ENCODE results near the gene HHAT. TPM values are rescaled to one million over a fixed set of nuclear protein-coding genes. Genes with fewer than 3 reads are reported as not detected.

Gene HHAT
- total and polyA plus RNA-seq, 4 experiments from 2014 or later = 4.3 to 6.8 (median 5.8) TPM

- no peaks in the 10 kb centered on the region for H3K36me3 ChIP-seq (ENCODE audit: insufficient read depth, low read length)
- Mint-ChIP-seq H3K4me1 (peaks cover 15 to 27% (median 22%) of the 10 kb centered on the region in 4 donors), H3K36me3 (peaks cover 0 to 8% of the 10 kb centered on the region in 2 donors), H3K9me3 (no peaks in the 10 kb centered on the region), H3K27me3 (no peaks in the 10 kb centered on the region), H3K4me3 (peak overlapping the region in 2 of 8 donors; percentile 7 to 20), H3K27ac (peak overlapping the region in 6 of 7 donors; percentile 20 to 93 (median 64))
- no peak overlapping the region for H3K4me3 ChIP-seq (ENCODE audit: low read length in 2 of 2)
- H3K9me3 ChIP-seq (ENCODE audit: control insufficient read depth in 1 of 2, low read length in 2 of 2) = no peaks in the 10 kb centered on the region
- POLR2A ChIA-PET (ENCODE audit: partially characterized antibody) = interaction anchor here (1.7 kb wide), 1 partner anchor 43 kb away, joined by 5 read pairs; no protein-coding TSS in a partner anchor
- DNase-seq = no peak
- CTCF ChIA-PET (ENCODE audit: partially characterized antibody) = interaction anchor here (1.0 to 5.6 kb wide), 9 partner anchors 11 to 61 kb away, joined by 3 to 71 read pairs (median 4); no protein-coding TSS in a partner anchor
- no peaks in the 10 kb centered on the region for H3K27me3 ChIP-seq (ENCODE audit: insufficient read depth, low read length)
- peaks cover 18% of the 10 kb centered on the region for H3K4me1 ChIP-seq (ENCODE audit: insufficient read depth, low read length)
- no peak overlapping the region for H3K27ac ChIP-seq (ENCODE audit: low read depth, low read length)
- intact Hi-C loops (cut with micrococcal nuclease) = no loop called here
Measured at GRCh38 chr1:210372931-210373627, 44.4 kb downstream of the HHAT start.

GRCh38 chr1:210373628-210373877, 44.9 kb downstream of the HHAT start:
- peak overlapping the region in 2 of 8 donors; percentile 47 to 52 for H3K4me3 Mint-ChIP-seq
- ChIA-PET POLR2A (ENCODE audit: partially characterized antibody) (interaction anchor here (1.1 to 1.7 kb wide), 3 partner anchors 26 to 44 kb away, joined by 3 to 5 read pairs (median 5); no protein-coding TSS in a partner anchor), CTCF (ENCODE audit: partially characterized antibody) (interaction anchor here (0.8 to 5.6 kb wide), 14 partner anchors 12 to 73 kb away, joined by 3 to 71 read pairs (median 5); no protein-coding TSS in a partner anchor)
- peaks cover 18% of the 10 kb centered on the region for H3K4me1 ChIP-seq (ENCODE audit: insufficient read depth, low read length)
- H3K27ac Mint-ChIP-seq = peak overlapping the region in 6 of 7 donors; percentile 69 to 93 (median 89)
- DNase-seq = no peak
- no peak overlapping the region for H3K4me3 ChIP-seq (ENCODE audit: low read length in 2 of 2)
- H3K27me3 Mint-ChIP-seq = no peaks in the 10 kb centered on the region
- no peaks in the 10 kb centered on the region for H3K9me3 ChIP-seq (ENCODE audit: control insufficient read depth in 1 of 2, low read length in 2 of 2)
- no peaks in the 10 kb centered on the region for H3K9me3 Mint-ChIP-seq
- no peaks in the 10 kb centered on the region for H3K36me3 ChIP-seq (ENCODE audit: insufficient read depth, low read length)
- peaks cover 15 to 27% (median 22%) of the 10 kb centered on the region in 4 donors for H3K4me1 Mint-ChIP-seq
- H3K27ac ChIP-seq (ENCODE audit: low read depth, low read length) = no peak overlapping the region
- intact Hi-C loops (cut with micrococcal nuclease) = no loop called here
- peaks cover 0 to 8% of the 10 kb centered on the region in 2 donors for H3K36me3 Mint-ChIP-seq
- H3K27me3 ChIP-seq (ENCODE audit: insufficient read depth, low read length) = no peaks in the 10 kb centered on the region

- Histone ChIP-seq H3K4me1 (ENCODE audit: insufficient read depth, low read length) (peaks cover 18% of the 10 kb centered on the region), H3K36me3 (ENCODE audit: insufficient read depth, low read length) (no peaks in the 10 kb centered on the region), H3K27me3 (ENCODE audit: insufficient read depth, low read length) (no peaks in the 10 kb centered on the region), H3K9me3 (ENCODE audit: control insufficient read depth in 1 of 2, low read length in 2 of 2) (no peaks in the 10 kb centered on the region), H3K4me3 (ENCODE audit: low read length in 2 of 2) (no peak overlapping the region), H3K27ac (ENCODE audit: low read depth, low read length) (peak overlapping the region; percentile 17)
- POLR2A ChIA-PET (ENCODE audit: partially characterized antibody) = interaction anchor here (0.9 to 1.7 kb wide), 9 partner anchors 11 to 884 kb away, joined by 3 to 9 read pairs (median 4); partner anchors contain the start of gene HHAT
- Mint-ChIP-seq H3K27me3 (no peaks in the 10 kb centered on the region), H3K4me1 (peaks cover 15 to 27% (median 22%) of the 10 kb centered on the region in 4 donors), H3K36me3 (peaks cover 0 to 7% of the 10 kb centered on the region in 2 donors), H3K9me3 (no peaks in the 10 kb centered on the region), H3K4me3 (peak overlapping the region in 7 of 8 donors; percentile 24 to 67 (median 58)), H3K27ac (peak overlapping the region; percentile 69 to 93 (median 89))
- CTCF ChIA-PET (ENCODE audit: partially characterized antibody) = interaction anchor here (0.6 to 5.6 kb wide), 19 partner anchors 10 to 76 kb away, joined by 3 to 71 read pairs (median 4); no protein-coding TSS in a partner anchor
- peak; percentile 75 to 83 (median 79) for DNase-seq
- intact Hi-C loops (cut with micrococcal nuclease) = loop anchor here (1.0 kb wide), 1 partner anchor 26 kb away; no protein-coding TSS in a partner anchor
Measured at GRCh38 chr1:210373878-210374599, 45.3 kb downstream of the HHAT start.

GRCh38 chr1:210374600-210374953, 45.9 kb downstream of the HHAT start:
- ChIA-PET POLR2A (ENCODE audit: partially characterized antibody) (interaction anchor here (0.9 to 1.7 kb wide), 9 partner anchors 10 to 884 kb away, joined by 3 to 9 read pairs (median 4); partner anchors contain the start of gene HHAT), CTCF (ENCODE audit: partially characterized antibody) (interaction anchor here (0.7 to 5.6 kb wide), 15 partner anchors 10 to 72 kb away, joined by 3 to 71 read pairs (median 7); no protein-coding TSS in a partner anchor)
- H3K36me3 ChIP-seq (ENCODE audit: insufficient read depth, low read length) = no peaks in the 10 kb centered on the region
- intact Hi-C loops (cut with micrococcal nuclease) = loop anchor here (1.0 kb wide), 1 partner anchor 26 kb away; no protein-coding TSS in a partner anchor
- peaks cover 18% of the 10 kb centered on the region for H3K4me1 ChIP-seq (ENCODE audit: insufficient read depth, low read length)
- no peak overlapping the region for H3K4me3 ChIP-seq (ENCODE audit: low read length in 2 of 2)
- H3K27me3 Mint-ChIP-seq = no peaks in the 10 kb centered on the region
- DNase-seq = no peak
- H3K4me3 Mint-ChIP-seq = peak overlapping the region in 7 of 8 donors; percentile 24 to 67 (median 58)
- peaks cover 0 to 2% of the 10 kb centered on the region in 2 donors for H3K36me3 Mint-ChIP-seq
- no peaks in the 10 kb centered on the region for H3K9me3 Mint-ChIP-seq
- H3K27me3 ChIP-seq (ENCODE audit: insufficient read depth, low read length) = no peaks in the 10 kb centered on the region
- peak overlapping the region; percentile 69 to 94 (median 89) for H3K27ac Mint-ChIP-seq
- H3K4me1 Mint-ChIP-seq = peaks cover 15 to 27% (median 22%) of the 10 kb centered on the region in 4 donors
- peak overlapping the region; percentile 17 for H3K27ac ChIP-seq (ENCODE audit: low read depth, low read length)
- H3K9me3 ChIP-seq (ENCODE audit: control insufficient read depth in 1 of 2, low read length in 2 of 2) = no peaks in the 10 kb centered on the region

GRCh38 chr1:210376836-210377372, 48.2 kb downstream of the HHAT start:
- Histone ChIP-seq H3K27me3 (ENCODE audit: insufficient read depth, low read length) (no peaks in the 10 kb centered on the region), H3K36me3 (ENCODE audit: insufficient read depth, low read length) (no peaks in the 10 kb centered on the region), H3K27ac (ENCODE audit: low read depth, low read length) (no peak overlapping the region), H3K9me3 (ENCODE audit: control insufficient read depth in 1 of 2, low read length in 2 of 2) (no peaks in the 10 kb centered on the region), H3K4me1 (ENCODE audit: insufficient read depth, low read length) (peaks cover 18% of the 10 kb centered on the region), H3K4me3 (ENCODE audit: low read length in 2 of 2) (no peak overlapping the region)
- no peak for DNase-seq
- Mint-ChIP-seq H3K27me3 (no peaks in the 10 kb centered on the region), H3K36me3 (no peaks in the 10 kb centered on the region), H3K4me3 (no peak overlapping the region), H3K9me3 (no peaks in the 10 kb centered on the region), H3K4me1 (peaks cover 15 to 27% (median 22%) of the 10 kb centered on the region in 4 donors), H3K27ac (peak overlapping the region in 2 of 7 donors; percentile 14 to 69)
- POLR2A ChIA-PET (ENCODE audit: partially characterized antibody) = no interaction called here
- intact Hi-C loops (cut with micrococcal nuclease) = no loop called here
- CTCF ChIA-PET (ENCODE audit: partially characterized antibody) = interaction anchor here (0.6 to 5.6 kb wide), 5 partner anchors 15 to 66 kb away, joined by 3 to 71 read pairs (median 5); no protein-coding TSS in a partner anchor

- Mint-ChIP-seq H3K4me1 (peaks cover 15 to 26% (median 21%) of the 10 kb centered on the region in 4 donors), H3K27ac (no peak overlapping the region), H3K9me3 (no peaks in the 10 kb centered on the region), H3K36me3 (no peaks in the 10 kb centered on the region), H3K27me3 (no peaks in the 10 kb centered on the region), H3K4me3 (no peak overlapping the region)
- no peak for DNase-seq
- no peaks in the 10 kb centered on the region for H3K9me3 ChIP-seq (ENCODE audit: control insufficient read depth in 1 of 2, low read length in 2 of 2)
- H3K27me3 ChIP-seq (ENCODE audit: insufficient read depth, low read length) = no peaks in the 10 kb centered on the region
- no peaks in the 10 kb centered on the region for H3K36me3 ChIP-seq (ENCODE audit: insufficient read depth, low read length)
- no peak overlapping the region for H3K4me3 ChIP-seq (ENCODE audit: low read length in 2 of 2)
- intact Hi-C loops (cut with micrococcal nuclease) = no loop called here
- ChIA-PET POLR2A (ENCODE audit: partially characterized antibody) (no interaction called here), CTCF (ENCODE audit: partially characterized antibody) (interaction anchor here (0.6 kb wide), 1 partner anchor 67 kb away, joined by 3 read pairs; no protein-coding TSS in a partner anchor)
- peaks cover 18% of the 10 kb centered on the region for H3K4me1 ChIP-seq (ENCODE audit: insufficient read depth, low read length)
- H3K27ac ChIP-seq (ENCODE audit: low read depth, low read length) = no peak overlapping the region
Measured at GRCh38 chr1:210377731-210378333, 49.1 kb downstream of the HHAT start.

All from CD4-positive, alpha-beta memory T cell (primary cell).